ENCODE measurements around the gene SMIM32.

- TF ChIP-seq NR1H2 (CRISPR knock-in tag; IDR thresholded peaks at IDR 0.05) (no peak), CTCF (IDR thresholded peaks at IDR 0.05) (peak; percentile 94), CREM (CRISPR knock-in tag; IDR thresholded peaks at IDR 0.05) (no peak), FOXP1 (CRISPR knock-in tag; IDR thresholded peaks at IDR 0.05; ENCODE audit: borderline replicate concordance) (no peak)
These were observed 19.3 kb upstream of the SMIM32 start for GRCh38 chr5:136212252-136212721.
